ENCODE results near the gene ARID3A.
A peak's percentile ranks its signal among the peaks of the same experiment; 100 is the strongest.

Gene ARID3A

GRCh38 chr19:911197-912033, 14.4 kb upstream of the ARID3A start:
- no peak for DNase-seq (ENCODE audit: low read depth in 2 of 2)

GRCh38 chr19:912181-913079, 13.4 kb upstream of the ARID3A start:
- DNase-seq (ENCODE audit: low read depth in 2 of 2), result no peak

GRCh38 chr19:913080-913748, 12.6 kb upstream of the ARID3A start, which contains the start of gene R3HDM4:
Gene R3HDM4 (minus strand): TSS chr19:913219. CDS start chr19:913157, 62 bp downstream.
- DNase-seq (ENCODE audit: low read depth in 2 of 2), result peak; percentile 65 to 69

GRCh38 chr19:916645-917322, 9.1 kb upstream of the ARID3A start:
- no peak for DNase-seq (ENCODE audit: low read depth in 2 of 2)

- no peak for DNase-seq (ENCODE audit: low read depth in 2 of 2)
Observed at GRCh38 chr19:917323-918151, 8.3 kb upstream of the ARID3A start, which contains the start of gene KISS1R. Gene KISS1R (plus strand): TSS chr19:917333. CDS start chr19:917503, 170 bp downstream.

GRCh38 chr19:918152-918437, 7.7 kb upstream of the ARID3A start:
- DNase-seq (ENCODE audit: low read depth in 2 of 2), result no peak

- DNase-seq (ENCODE audit: low read depth in 2 of 2), result no peak
Observed at GRCh38 chr19:918481-919198, 7.2 kb upstream of the ARID3A start.

GRCh38 chr19:919199-920050, 6.4 kb upstream of the ARID3A start:
- no peak for DNase-seq (ENCODE audit: low read depth in 2 of 2)

GRCh38 chr19:920051-920864, 5.6 kb upstream of the ARID3A start:
- peak; percentile 32 to 39 for DNase-seq (ENCODE audit: low read depth in 2 of 2)

GRCh38 chr19:924553-925086, 1.2 kb upstream of the ARID3A start:
- DNase-seq (ENCODE audit: low read depth in 2 of 2), result no peak

GRCh38 chr19:925087-925525, 729 bp upstream of the ARID3A start:
- no peak for DNase-seq (ENCODE audit: low read depth in 2 of 2)

- no peak for DNase-seq (ENCODE audit: low read depth in 2 of 2)
Observed at GRCh38 chr19:926323-926588, 421 bp downstream of the ARID3A start.

GRCh38 chr19:926589-927350, 935 bp downstream of the ARID3A start:
- DNase-seq (ENCODE audit: low read depth in 2 of 2), result no peak

- DNase-seq (ENCODE audit: low read depth in 2 of 2), result no peak
Observed at GRCh38 chr19:927351-927779, 1.5 kb downstream of the ARID3A start.

GRCh38 chr19:927780-928401, 2.1 kb downstream of the ARID3A start:
- no peak for DNase-seq (ENCODE audit: low read depth in 2 of 2)

GRCh38 chr19:928471-929202, 2.8 kb downstream of the ARID3A start:
- DNase-seq (ENCODE audit: low read depth in 2 of 2), result no peak

All from activated CD8-positive, alpha-beta memory T cell treated with anti-CD3 and anti-CD28 coated beads for 4 hours (primary cell).